ENCODE results near the gene ERO1B. TPM values are rescaled to one million over a fixed set of nuclear protein-coding genes. Genes with fewer than 3 reads are reported as not detected.

The ERO1B gene
- total and polyA plus RNA-seq, 2 of the 13 experiments (the other 11 are each of a cell fraction or from before 2014, with no cell fraction given) = 1.6 to 2.1 TPM

- POLR2A ChIA-PET = no interaction called here
- Histone ChIP-seq H3K79me2 (ENCODE audit: insufficient read depth, low read length) (no peaks in the 10 kb centered on the region), H3K4me3 (replicated peaks in 1 of 3; ENCODE audit: insufficient read depth in 1 of 3, low read depth in 2 of 3, low read length in 3 of 3) (no peak overlapping the region), H3K36me3 (replicated peaks in 1 of 2; ENCODE audit: control insufficient read depth in 1 of 2, insufficient read depth in 2 of 2, low read length in 2 of 2) (no peaks in the 10 kb centered on the region), H3K9ac (ENCODE audit: insufficient read depth, low read depth, low read length) (no peak overlapping the region), H3K4me1 (ENCODE audit: insufficient read depth, low read length) (no peaks in the 10 kb centered on the region), H2AFZ (ENCODE audit: low read length) (no peak overlapping the region), H3K27me3 (ENCODE audit: control insufficient read depth in 1 of 2, insufficient read depth in 2 of 2, low read length in 2 of 2) (no peaks in the 10 kb centered on the region), H3K27ac (ENCODE audit: extremely low read length, insufficient read depth, low read length) (no peak overlapping the region), H4K20me1 (ENCODE audit: insufficient read depth, low read length) (no peaks in the 10 kb centered on the region), H3K4me2 (ENCODE audit: low read depth, low read length) (no peak overlapping the region), H3K9me3 (ENCODE audit: low read length) (no peaks in the 10 kb centered on the region)
- DNase-seq (ENCODE audit: low spot score) (no peak), ATAC-seq (no peak), FAIRE-seq (no peak)
- BruUV-seq (replicated peaks) = no TSS peak
- intact Hi-C loops (cut with micrococcal nuclease; ENCODE audit: unreplicated experiment) = no loop called here
- CTCF ChIA-PET (ENCODE audit: low intra/inter-chr PET ratio, low total read pairs) = no interaction called here
- in situ Hi-C loops (cut with HindIII; ENCODE audit: extremely low pct_ligation_motif_present, low pct_unique_long_range_greater_than_20kb) = no loop called here
- WGBS (ENCODE audit: low lambda C conversion rate) = 30% methylated on average over 2 of the region's 2 CpGs
- TF ChIP-seq PREB (CRISPR knock-in tag; IDR thresholded peaks at IDR 0.05) (no peak), AHDC1 (CRISPR knock-in tag; IDR thresholded peaks at IDR 0.05; ENCODE audit: borderline replicate concordance) (no peak), MYNN (CRISPR knock-in tag; IDR thresholded peaks at IDR 0.05; ENCODE audit: low read depth) (no peak), DNMT3B (CRISPR knock-in tag; conservative IDR thresholded peaks at IDR 0.05) (no peak), TGIF2 (CRISPR knock-in tag; IDR thresholded peaks at IDR 0.05) (no peak), MYC (CRISPR knock-in tag; IDR thresholded peaks at IDR 0.05; ENCODE audit: borderline replicate concordance) (no peak), TOPORS (CRISPR knock-in tag; IDR thresholded peaks at IDR 0.05) (no peak), MBNL3 (CRISPR knock-in tag; conservative IDR thresholded peaks at IDR 0.05) (no peak), NFE2L1 (CRISPR knock-in tag; IDR thresholded peaks at IDR 0.05; ENCODE audit: borderline replicate concordance) (no peak), PAF1 (CRISPR knock-in tag; IDR thresholded peaks at IDR 0.05) (no peak), PAXIP1 (CRISPR knock-in tag; conservative IDR thresholded peaks at IDR 0.05) (no peak), HOXA9 (CRISPR knock-in tag; IDR thresholded peaks at IDR 0.05; ENCODE audit: borderline replicate concordance) (no peak), FOXP4 (CRISPR knock-in tag; IDR thresholded peaks at IDR 0.05) (no peak)
Measured at GRCh38 chr1:236193184-236193583, 88.6 kb downstream of the ERO1B start.
